ENCODE data around the gene UBE2C. TPM values are rescaled to one million over a fixed set of nuclear protein-coding genes. Genes with fewer than 3 reads are reported as not detected.

Gene UBE2C
- total RNA-seq, 2 experiments from 2014 or later = 251 to 261 TPM

- DNase-seq (peak; percentile 39), ATAC-seq (peak; percentile 77)
- Mint-ChIP-seq H3K36me3 (ENCODE audit: low read depth) (no peaks in the 10 kb centered on the region), H3K27ac (no peak overlapping the region), H3K27me3 (ENCODE audit: low read depth) (peaks cover 3% of the 10 kb centered on the region), H3K9me3 (ENCODE audit: insufficient read depth) (no peaks in the 10 kb centered on the region), H3K4me1 (ENCODE audit: low read depth) (peaks cover 13% of the 10 kb centered on the region), H3K4me3 (peak overlapping the region; percentile 70)
- ChIA-PET CTCF (interaction anchor here (0.6 to 1.7 kb wide), 5 partner anchors 10 to 153 kb away, joined by 3 to 9 read pairs (median 5); no protein-coding TSS in a partner anchor), POLR2A (interaction anchor here (1.3 to 2.4 kb wide), 3 partner anchors 18 to 57 kb away, joined by 3 to 12 read pairs (median 9); partner anchors contain the start of genes ACOT8, CTSA, NEURL2 and ZSWIM3)
These were observed 21.7 kb downstream of the UBE2C start for GRCh38 chr20:45833883-45834796.

DNA sequence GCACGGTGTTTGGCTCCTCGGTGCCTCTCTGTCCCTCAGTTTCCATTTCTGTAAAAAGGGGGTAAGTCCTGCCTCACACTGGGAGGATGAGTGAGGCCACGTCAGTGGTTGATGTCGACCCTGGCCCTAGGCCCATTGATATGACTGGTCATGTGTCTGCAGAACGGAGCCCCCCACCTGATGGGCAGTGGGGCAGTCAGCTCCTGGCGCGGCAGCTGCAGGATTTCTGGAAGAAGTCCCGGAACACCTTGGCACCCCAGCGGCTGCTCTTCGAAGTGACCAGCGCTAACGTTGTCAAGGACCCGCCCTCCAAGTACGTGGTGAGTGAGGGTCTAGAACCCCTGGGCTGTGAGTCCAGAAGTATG, 22.3 kb downstream of the UBE2C start:
- ChIA-PET POLR2A (interaction anchor here (1.3 to 2.4 kb wide), 2 partner anchors 23 to 56 kb away, joined by 3 to 12 read pairs; partner anchors contain the start of genes ACOT8, CTSA, NEURL2 and ZSWIM3), CTCF (no interaction called here)
- Mint-ChIP-seq H3K4me3 (peak overlapping the region; percentile 45), H3K27me3 (ENCODE audit: low read depth) (peaks cover 3% of the 10 kb centered on the region), H3K9me3 (ENCODE audit: insufficient read depth) (no peaks in the 10 kb centered on the region), H3K27ac (no peak overlapping the region), H3K4me1 (ENCODE audit: low read depth) (peaks cover 13% of the 10 kb centered on the region), H3K36me3 (ENCODE audit: low read depth) (no peaks in the 10 kb centered on the region)
- DNase-seq (no peak), ATAC-seq (no peak)

GRCh38 chr20:45835329-45835765, 22.9 kb downstream of the UBE2C start:
- CTCF ChIA-PET = interaction anchor here (0.9 kb wide), 1 partner anchor 37 kb away, joined by 4 read pairs; no protein-coding TSS in a partner anchor
- ATAC-seq (no peak), DNase-seq (no peak)
- POLR2A ChIA-PET = interaction anchor here (0.8 kb wide), 1 partner anchor 45 kb away, joined by 3 read pairs; no protein-coding TSS in a partner anchor
- H3K9me3 Mint-ChIP-seq (ENCODE audit: insufficient read depth) = no peaks in the 10 kb centered on the region
- H3K27ac Mint-ChIP-seq = no peak overlapping the region
- peak overlapping the region; percentile 45 for H3K4me3 Mint-ChIP-seq
- H3K27me3 Mint-ChIP-seq (ENCODE audit: low read depth) = peaks cover 1% of the 10 kb centered on the region
- no peaks in the 10 kb centered on the region for H3K36me3 Mint-ChIP-seq (ENCODE audit: low read depth)
- peaks cover 13% of the 10 kb centered on the region for H3K4me1 Mint-ChIP-seq (ENCODE audit: low read depth)

DNA sequence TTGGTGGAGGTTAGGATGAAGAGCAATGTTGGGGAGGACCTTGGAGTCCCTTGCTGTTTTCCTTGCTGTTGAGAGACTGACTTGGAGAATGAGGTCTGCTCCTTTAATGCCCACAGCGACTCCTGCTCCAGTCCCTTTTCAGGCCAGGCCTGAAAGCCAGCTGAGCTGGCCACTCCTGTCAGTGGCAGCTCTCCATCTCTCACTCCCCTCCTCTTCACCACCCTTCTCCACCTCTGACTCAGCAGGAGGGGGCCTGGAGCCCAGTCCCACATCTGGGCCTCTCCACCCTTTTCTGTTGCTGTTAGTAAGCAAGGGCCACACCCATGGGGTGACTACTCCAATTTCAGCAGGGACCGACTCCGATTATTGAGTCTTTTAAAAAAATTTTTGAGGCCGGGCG, 23.4 kb downstream of the UBE2C start:
- Mint-ChIP-seq H3K27ac (no peak overlapping the region), H3K4me1 (ENCODE audit: low read depth) (peaks cover 13% of the 10 kb centered on the region), H3K27me3 (ENCODE audit: low read depth) (no peaks in the 10 kb centered on the region), H3K36me3 (ENCODE audit: low read depth) (no peaks in the 10 kb centered on the region), H3K4me3 (no peak overlapping the region), H3K9me3 (ENCODE audit: insufficient read depth) (no peaks in the 10 kb centered on the region)
- ATAC-seq (no peak), DNase-seq (no peak)
- CTCF ChIA-PET = interaction anchor here (0.9 kb wide), 1 partner anchor 37 kb away, joined by 4 read pairs; no protein-coding TSS in a partner anchor
- POLR2A ChIA-PET = interaction anchor here (0.8 kb wide), 1 partner anchor 45 kb away, joined by 3 read pairs; no protein-coding TSS in a partner anchor

DNA sequence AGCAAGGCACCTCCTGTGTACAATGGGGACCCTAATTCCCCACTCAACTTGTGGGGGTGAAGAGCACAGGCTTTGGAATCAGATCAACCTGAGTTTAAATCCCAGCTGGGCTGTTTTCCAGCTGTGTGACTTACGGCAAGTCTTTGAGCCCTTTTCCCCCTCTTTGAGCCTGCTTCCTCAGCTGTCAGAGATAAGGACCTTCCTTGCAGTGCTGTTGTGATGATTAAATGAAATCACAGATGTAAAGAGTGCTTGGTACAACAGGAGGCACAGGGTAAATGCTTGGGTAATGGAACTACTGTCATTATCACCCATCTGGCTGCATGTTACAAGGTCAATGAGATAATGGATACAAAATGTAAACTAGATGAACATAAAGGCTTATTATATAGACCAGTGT, 24.4 kb downstream of the UBE2C start:
- Mint-ChIP-seq H3K27me3 (ENCODE audit: low read depth) (no peaks in the 10 kb centered on the region), H3K9me3 (ENCODE audit: insufficient read depth) (no peaks in the 10 kb centered on the region), H3K4me1 (ENCODE audit: low read depth) (peaks cover 13% of the 10 kb centered on the region), H3K27ac (no peak overlapping the region), H3K36me3 (ENCODE audit: low read depth) (no peaks in the 10 kb centered on the region), H3K4me3 (no peak overlapping the region)
- DNase-seq (no peak), ATAC-seq (no peak)
- ChIA-PET POLR2A (no interaction called here), CTCF (interaction anchor here (2.1 kb wide), 1 partner anchor 13 kb away, joined by 5 read pairs; no protein-coding TSS in a partner anchor)

DNA sequence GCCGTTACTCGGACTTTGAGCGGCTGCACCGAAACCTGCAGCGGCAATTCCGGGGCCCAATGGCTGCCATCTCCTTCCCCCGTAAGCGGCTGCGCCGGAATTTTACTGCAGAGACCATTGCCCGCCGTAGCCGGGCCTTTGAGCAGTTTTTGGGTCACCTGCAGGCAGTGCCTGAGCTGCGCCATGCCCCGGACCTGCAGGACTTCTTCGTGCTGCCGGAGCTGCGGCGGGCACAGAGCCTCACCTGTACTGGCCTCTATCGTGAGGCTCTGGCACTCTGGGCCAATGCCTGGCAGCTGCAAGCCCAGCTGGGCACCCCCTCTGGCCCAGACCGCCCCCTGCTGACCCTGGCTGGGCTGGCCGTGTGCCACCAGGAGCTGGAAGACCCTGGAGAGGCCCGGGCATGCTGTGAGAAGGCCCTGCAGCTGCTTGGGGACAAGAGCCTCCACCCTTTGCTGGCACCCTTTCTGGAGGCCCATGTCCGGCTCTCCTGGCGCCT, 28.3 kb downstream of the UBE2C start:
- ChIA-PET CTCF (interaction anchor here (1.2 kb wide), 1 partner anchor 12 kb away, joined by 3 read pairs; no protein-coding TSS in a partner anchor), POLR2A (interaction anchor here (0.6 to 1.5 kb wide), 4 partner anchors 10 to 96 kb away, joined by 3 to 5 read pairs (median 3); partner anchors contain the start of genes DNTTIP1 and WFDC3)
- no peaks in the 10 kb centered on the region for H3K9me3 Mint-ChIP-seq (ENCODE audit: insufficient read depth)
- no peak overlapping the region for H3K4me3 Mint-ChIP-seq
- DNase-seq (no peak), ATAC-seq (no peak)
- H3K36me3 Mint-ChIP-seq (ENCODE audit: low read depth) = peaks cover 26% of the 10 kb centered on the region
- H3K4me1 Mint-ChIP-seq (ENCODE audit: low read depth) = no peaks in the 10 kb centered on the region
- H3K27ac Mint-ChIP-seq = no peak overlapping the region
- no peaks in the 10 kb centered on the region for H3K27me3 Mint-ChIP-seq (ENCODE audit: low read depth)

DNA sequence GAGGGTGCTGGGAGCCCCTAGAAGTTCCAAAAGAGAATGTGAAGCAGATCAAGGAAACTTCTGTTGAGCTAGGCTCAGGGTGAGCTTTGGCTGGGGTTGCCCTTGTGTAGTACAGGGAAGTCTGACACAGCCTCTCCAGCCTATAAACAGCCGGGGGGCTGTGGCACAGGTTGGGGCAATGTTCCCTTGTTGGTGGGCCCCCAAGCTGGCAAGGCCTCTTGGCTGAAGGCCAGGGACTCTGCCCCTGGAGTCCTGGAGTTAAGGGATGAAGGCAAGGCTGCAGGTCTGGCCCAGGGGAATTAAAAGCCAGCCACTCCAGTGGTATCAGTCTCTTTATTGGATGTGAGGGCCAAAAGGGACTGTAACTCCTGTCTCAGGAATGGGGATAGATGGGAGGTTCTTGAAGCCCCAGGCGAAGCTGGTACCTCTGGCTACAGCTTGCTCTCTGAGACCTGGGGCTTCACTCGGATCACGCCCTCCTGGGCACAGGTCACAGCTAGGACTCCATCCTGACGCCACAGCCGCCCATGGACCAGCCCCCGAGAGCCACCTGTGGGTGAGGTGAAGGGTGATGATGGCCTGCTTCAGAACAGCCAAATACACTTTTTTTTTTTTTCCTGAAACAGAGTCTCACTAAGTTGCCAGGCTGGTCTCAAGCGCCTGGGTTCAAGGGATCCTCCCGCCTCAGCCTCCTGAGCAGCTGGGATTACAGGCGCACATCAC, 29.1 kb downstream of the UBE2C start:
- no peak for ATAC-seq
- POLR2A ChIA-PET = interaction anchor here (1.9 kb wide), 1 partner anchor 16 kb away, joined by 11 read pairs; the partner anchor contains the start of genes ACOT8 and ZSWIM3

GRCh38 chr20:45842169-45842812, 29.8 kb downstream of the UBE2C start:
- Mint-ChIP-seq H3K4me3 (no peak overlapping the region), H3K27ac (no peak overlapping the region), H3K27me3 (ENCODE audit: low read depth) (no peaks in the 10 kb centered on the region), H3K4me1 (ENCODE audit: low read depth) (no peaks in the 10 kb centered on the region), H3K36me3 (ENCODE audit: low read depth) (peaks cover 26% of the 10 kb centered on the region), H3K9me3 (ENCODE audit: insufficient read depth) (no peaks in the 10 kb centered on the region)
- ChIA-PET CTCF (no interaction called here), POLR2A (interaction anchor here (1.9 kb wide), 1 partner anchor 15 kb away, joined by 11 read pairs; the partner anchor contains the start of genes ACOT8 and ZSWIM3)
- no peak for DNase-seq
- ATAC-seq = no peak

More for the DNA sequence above, 29.1 kb downstream of the UBE2C start:
- CTCF ChIA-PET = interaction anchor here (1.2 kb wide), 1 partner anchor 11 kb away, joined by 3 read pairs; no protein-coding TSS in a partner anchor
- Mint-ChIP-seq H3K27me3 (ENCODE audit: low read depth) (no peaks in the 10 kb centered on the region), H3K4me1 (ENCODE audit: low read depth) (no peaks in the 10 kb centered on the region), H3K9me3 (ENCODE audit: insufficient read depth) (no peaks in the 10 kb centered on the region), H3K4me3 (no peak overlapping the region), H3K27ac (no peak overlapping the region), H3K36me3 (ENCODE audit: low read depth) (peaks cover 26% of the 10 kb centered on the region)
- no peak for DNase-seq

DNA sequence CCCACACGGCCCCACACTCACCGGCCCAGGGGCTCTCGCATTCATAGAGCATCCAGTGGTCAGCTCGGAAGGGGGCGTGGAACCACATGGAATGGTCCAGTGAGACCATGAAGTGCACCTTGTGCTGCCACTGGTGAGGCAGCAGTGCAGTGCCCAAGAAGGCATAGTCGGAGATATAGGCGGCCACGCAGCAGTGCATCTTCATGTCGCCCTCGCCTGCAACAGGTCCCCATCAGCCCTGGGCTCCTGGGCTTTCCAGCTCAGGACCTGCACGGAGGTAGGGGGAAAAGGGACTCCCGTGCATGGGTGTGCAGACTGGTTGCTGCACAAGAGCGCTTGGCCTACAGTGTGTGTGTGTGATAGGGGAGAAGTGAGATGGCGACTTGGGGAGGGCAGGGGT, 31.1 kb downstream of the UBE2C start:
- no peaks in the 10 kb centered on the region for H3K4me1 Mint-ChIP-seq (ENCODE audit: low read depth)
- CTCF ChIA-PET = no interaction called here
- no peaks in the 10 kb centered on the region for H3K9me3 Mint-ChIP-seq (ENCODE audit: insufficient read depth)

DNA sequence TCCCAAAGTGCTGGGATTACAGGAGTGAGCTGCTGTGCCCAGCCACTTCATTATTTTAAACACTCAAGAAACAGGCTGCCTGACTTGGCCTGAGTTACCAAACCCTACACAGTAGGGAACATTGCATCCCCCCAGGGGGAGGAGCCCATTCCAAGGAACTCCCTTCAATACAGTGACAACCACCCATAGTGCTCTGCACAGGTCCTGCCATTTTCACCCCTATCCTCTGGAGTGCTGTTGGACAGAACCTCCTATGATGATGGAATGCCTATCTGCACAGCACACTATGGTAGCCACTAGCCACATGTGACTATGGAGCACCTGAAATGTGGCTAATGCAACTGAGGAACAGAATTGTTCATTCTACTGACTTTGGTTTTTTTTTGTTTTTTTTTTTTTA, 33.0 kb downstream of the UBE2C start:
- H3K27me3 Mint-ChIP-seq (ENCODE audit: low read depth) = no peaks in the 10 kb centered on the region
- H3K9me3 Mint-ChIP-seq (ENCODE audit: insufficient read depth) = no peaks in the 10 kb centered on the region
- ATAC-seq = no peak
- peaks cover 35% of the 10 kb centered on the region for H3K36me3 Mint-ChIP-seq (ENCODE audit: low read depth)
- no peak overlapping the region for H3K4me3 Mint-ChIP-seq
- no peak for DNase-seq
- H3K4me1 Mint-ChIP-seq (ENCODE audit: low read depth) = no peaks in the 10 kb centered on the region
- POLR2A ChIA-PET = interaction anchor here (1.3 kb wide), 1 partner anchor 13 kb away, joined by 5 read pairs; no protein-coding TSS in a partner anchor
- H3K27ac Mint-ChIP-seq = no peak overlapping the region
- CTCF ChIA-PET = no interaction called here

More for the DNA sequence above, 31.1 kb downstream of the UBE2C start:
- H3K27ac Mint-ChIP-seq = no peak overlapping the region
- POLR2A ChIA-PET = no interaction called here
- no peak overlapping the region for H3K4me3 Mint-ChIP-seq
- H3K27me3 Mint-ChIP-seq (ENCODE audit: low read depth) = no peaks in the 10 kb centered on the region
- peaks cover 26% of the 10 kb centered on the region for H3K36me3 Mint-ChIP-seq (ENCODE audit: low read depth)
- DNase-seq = no peak
- no peak for ATAC-seq

DNA sequence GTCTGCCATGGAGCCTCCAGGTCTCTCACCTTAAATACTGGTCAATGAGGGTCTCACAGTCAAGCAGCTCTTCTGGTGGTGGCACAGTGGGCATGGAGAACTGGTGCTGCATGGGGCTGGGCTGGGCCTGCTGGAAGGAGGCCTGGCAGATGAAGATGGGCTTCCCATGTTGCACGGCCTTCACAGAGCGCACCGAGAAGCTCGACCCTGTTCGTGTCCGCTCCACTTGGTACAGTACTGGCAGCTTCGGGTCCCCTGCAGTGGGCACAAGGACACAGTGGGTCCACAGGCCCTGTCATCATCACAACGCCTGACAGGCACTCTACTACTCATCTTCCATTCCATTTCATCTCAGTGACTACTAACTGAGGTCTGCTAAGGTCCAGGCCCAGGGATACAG, 36.0 kb downstream of the UBE2C start:
- Mint-ChIP-seq H3K36me3 (ENCODE audit: low read depth) (peaks cover 45% of the 10 kb centered on the region), H3K27me3 (ENCODE audit: low read depth) (no peaks in the 10 kb centered on the region), H3K9me3 (ENCODE audit: insufficient read depth) (no peaks in the 10 kb centered on the region), H3K4me1 (ENCODE audit: low read depth) (no peaks in the 10 kb centered on the region), H3K27ac (no peak overlapping the region), H3K4me3 (no peak overlapping the region)
- ChIA-PET POLR2A (interaction anchor here (1.0 kb wide), 1 partner anchor 8 kb away, joined by 3 read pairs; no protein-coding TSS in a partner anchor), CTCF (no interaction called here)
- ATAC-seq = no peak
- DNase-seq = no peak

Measured in activated CD8-positive, alpha-beta T cell treated with anti-CD3 and anti-CD28 coated beads, Interleukin-2, amount 10 ng/mL, durations not matched to agents 7 days and 5 days (primary cell).